ENCODE data around the gene DMRT1. TPM values are rescaled to one million over a fixed set of nuclear protein-coding genes. Genes with fewer than 3 reads are reported as not detected.

The DMRT1 gene
- total RNA-seq, 1 experiment from 2014 or later: not detected

DNA sequence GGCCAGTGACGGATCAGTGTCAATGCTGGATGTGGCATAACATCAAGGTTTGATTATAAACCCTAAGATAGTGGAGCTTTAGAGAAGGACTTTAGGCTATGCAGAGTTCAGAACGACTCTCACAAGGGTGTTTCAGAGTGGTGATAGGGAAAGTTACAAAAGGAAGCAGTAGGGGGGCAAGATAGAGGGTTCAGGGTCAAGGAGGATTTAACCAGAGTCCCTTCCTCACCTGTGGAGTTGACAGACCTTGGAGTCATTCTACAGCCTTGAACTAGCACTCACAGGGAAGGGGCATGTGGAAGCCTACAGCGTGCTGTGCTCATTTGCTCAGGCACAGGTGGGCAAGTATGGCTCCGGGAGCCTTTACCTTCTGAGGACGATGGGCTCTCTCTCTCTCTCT is 7.9 kb downstream of the DMRT1 start:
- TF ChIP-seq, protein P1, sequence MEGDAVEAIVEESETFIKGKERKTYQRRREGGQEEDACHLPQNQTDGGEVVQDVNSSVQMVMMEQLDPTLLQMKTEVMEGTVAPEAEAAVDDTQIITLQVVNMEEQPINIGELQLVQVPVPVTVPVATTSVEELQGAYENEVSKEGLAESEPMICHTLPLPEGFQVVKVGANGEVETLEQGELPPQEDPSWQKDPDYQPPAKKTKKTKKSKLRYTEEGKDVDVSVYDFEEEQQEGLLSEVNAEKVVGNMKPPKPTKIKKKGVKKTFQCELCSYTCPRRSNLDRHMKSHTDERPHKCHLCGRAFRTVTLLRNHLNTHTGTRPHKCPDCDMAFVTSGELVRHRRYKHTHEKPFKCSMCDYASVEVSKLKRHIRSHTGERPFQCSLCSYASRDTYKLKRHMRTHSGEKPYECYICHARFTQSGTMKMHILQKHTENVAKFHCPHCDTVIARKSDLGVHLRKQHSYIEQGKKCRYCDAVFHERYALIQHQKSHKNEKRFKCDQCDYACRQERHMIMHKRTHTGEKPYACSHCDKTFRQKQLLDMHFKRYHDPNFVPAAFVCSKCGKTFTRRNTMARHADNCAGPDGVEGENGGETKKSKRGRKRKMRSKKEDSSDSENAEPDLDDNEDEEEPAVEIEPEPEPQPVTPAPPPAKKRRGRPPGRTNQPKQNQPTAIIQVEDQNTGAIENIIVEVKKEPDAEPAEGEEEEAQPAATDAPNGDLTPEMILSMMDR (IDR thresholded peaks at IDR 0.05): no peak
- TF ChIP-seq POLR2AphosphoS5 (IDR thresholded peaks at IDR 0.05; ENCODE audit: low read depth, low read length): no peak
- TF ChIP-seq, protein P2, sequence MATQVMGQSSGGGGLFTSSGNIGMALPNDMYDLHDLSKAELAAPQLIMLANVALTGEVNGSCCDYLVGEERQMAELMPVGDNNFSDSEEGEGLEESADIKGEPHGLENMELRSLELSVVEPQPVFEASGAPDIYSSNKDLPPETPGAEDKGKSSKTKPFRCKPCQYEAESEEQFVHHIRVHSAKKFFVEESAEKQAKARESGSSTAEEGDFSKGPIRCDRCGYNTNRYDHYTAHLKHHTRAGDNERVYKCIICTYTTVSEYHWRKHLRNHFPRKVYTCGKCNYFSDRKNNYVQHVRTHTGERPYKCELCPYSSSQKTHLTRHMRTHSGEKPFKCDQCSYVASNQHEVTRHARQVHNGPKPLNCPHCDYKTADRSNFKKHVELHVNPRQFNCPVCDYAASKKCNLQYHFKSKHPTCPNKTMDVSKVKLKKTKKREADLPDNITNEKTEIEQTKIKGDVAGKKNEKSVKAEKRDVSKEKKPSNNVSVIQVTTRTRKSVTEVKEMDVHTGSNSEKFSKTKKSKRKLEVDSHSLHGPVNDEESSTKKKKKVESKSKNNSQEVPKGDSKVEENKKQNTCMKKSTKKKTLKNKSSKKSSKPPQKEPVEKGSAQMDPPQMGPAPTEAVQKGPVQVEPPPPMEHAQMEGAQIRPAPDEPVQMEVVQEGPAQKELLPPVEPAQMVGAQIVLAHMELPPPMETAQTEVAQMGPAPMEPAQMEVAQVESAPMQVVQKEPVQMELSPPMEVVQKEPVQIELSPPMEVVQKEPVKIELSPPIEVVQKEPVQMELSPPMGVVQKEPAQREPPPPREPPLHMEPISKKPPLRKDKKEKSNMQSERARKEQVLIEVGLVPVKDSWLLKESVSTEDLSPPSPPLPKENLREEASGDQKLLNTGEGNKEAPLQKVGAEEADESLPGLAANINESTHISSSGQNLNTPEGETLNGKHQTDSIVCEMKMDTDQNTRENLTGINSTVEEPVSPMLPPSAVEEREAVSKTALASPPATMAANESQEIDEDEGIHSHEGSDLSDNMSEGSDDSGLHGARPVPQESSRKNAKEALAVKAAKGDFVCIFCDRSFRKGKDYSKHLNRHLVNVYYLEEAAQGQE (IDR thresholded peaks at IDR 0.05; ENCODE audit: insufficient read depth in 1 of 2, low read depth in 2 of 2, low read length in 1 of 2): no peak
- TF ChIP-seq SIN3A (IDR thresholded peaks at IDR 0.05; ENCODE audit: borderline replicate concordance, insufficient read depth, low read depth, low read length): no peak
- no peak for TF ChIP-seq TCF7L2 (IDR thresholded peaks at IDR 0.05; ENCODE audit: low read depth, low read length)
- ATAC-seq (no peak), DNase-seq (ENCODE audit: low read depth, low spot score) (no peak)
- Histone ChIP-seq H3K27ac (ENCODE audit: low read length) (no peak overlapping the region), H3K36me3 (ENCODE audit: control insufficient read depth, insufficient read depth, low read length) (no peaks in the 10 kb centered on the region), H3K4me3 (ENCODE audit: low read depth in 2 of 2, low read length in 2 of 2) (no peak overlapping the region), H3K27me3 (ENCODE audit: control insufficient read depth, insufficient read depth, low read length) (no peaks in the 10 kb centered on the region), H3K4me1 (ENCODE audit: control insufficient read depth, insufficient read depth, low read length) (no peaks in the 10 kb centered on the region), H3K9me3 (ENCODE audit: control insufficient read depth, insufficient read depth, low read depth, low read length) (no peaks in the 10 kb centered on the region)
- BruUV-seq (replicated peaks): no TSS peak
- ChIA-PET POLR2A (no interaction called here), CTCF (no interaction called here)
- in situ Hi-C loops (cut with HindIII; ENCODE audit: low pct_unique_long_range_greater_than_20kb, low sequenced_read_pairs): no loop called here
- intact Hi-C loops (cut with micrococcal nuclease; ENCODE audit: unreplicated experiment): no loop called here

DNA sequence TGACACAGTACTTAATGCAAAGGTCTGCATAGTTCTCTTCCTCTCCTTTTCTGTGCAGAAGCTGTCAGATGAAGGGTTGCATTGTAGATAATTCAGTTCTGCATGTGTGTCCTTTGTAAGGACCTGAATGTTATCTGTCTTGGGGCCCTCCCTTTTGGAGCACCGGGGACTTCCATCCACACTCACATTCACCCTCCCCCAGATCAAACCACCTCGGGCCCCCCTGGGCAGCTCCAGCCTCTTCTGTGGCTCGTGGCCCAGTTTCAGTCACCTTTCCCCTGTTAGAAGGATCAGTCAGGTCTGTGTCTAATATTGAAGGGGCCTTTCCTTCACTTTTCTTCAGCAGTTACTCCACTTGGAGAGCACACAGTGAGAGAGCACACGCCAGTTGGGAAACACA is 11.0 kb downstream of the DMRT1 start:
- H3K36me3 ChIP-seq (ENCODE audit: control insufficient read depth, insufficient read depth, low read length): no peaks in the 10 kb centered on the region
- no peaks in the 10 kb centered on the region for H3K27me3 ChIP-seq (ENCODE audit: control insufficient read depth, insufficient read depth, low read length)
- no TSS peak for BruUV-seq (replicated peaks)
- intact Hi-C loops (cut with micrococcal nuclease; ENCODE audit: unreplicated experiment) (no loop called here), in situ Hi-C loops (cut with HindIII; ENCODE audit: low pct_unique_long_range_greater_than_20kb, low sequenced_read_pairs) (no loop called here)
- H3K4me1 ChIP-seq (ENCODE audit: control insufficient read depth, insufficient read depth, low read length): no peaks in the 10 kb centered on the region
- TF ChIP-seq POLR2AphosphoS5 (IDR thresholded peaks at IDR 0.05; ENCODE audit: low read depth, low read length) (no peak), SIN3A (IDR thresholded peaks at IDR 0.05; ENCODE audit: borderline replicate concordance, insufficient read depth, low read depth, low read length) (no peak), TCF7L2 (IDR thresholded peaks at IDR 0.05; ENCODE audit: low read depth, low read length) (no peak)
- TF ChIP-seq, protein P2 (IDR thresholded peaks at IDR 0.05; ENCODE audit: insufficient read depth in 1 of 2, low read depth in 2 of 2, low read length in 1 of 2): no peak
- TF ChIP-seq, protein P1 (IDR thresholded peaks at IDR 0.05): no peak
- ATAC-seq: no peak
- H3K4me3 ChIP-seq (ENCODE audit: low read depth in 2 of 2, low read length in 2 of 2): no peak overlapping the region
- H3K27ac ChIP-seq (ENCODE audit: low read length): no peak overlapping the region
- CTCF ChIA-PET: no interaction called here
- POLR2A ChIA-PET: no interaction called here
- no peaks in the 10 kb centered on the region for H3K9me3 ChIP-seq (ENCODE audit: control insufficient read depth, insufficient read depth, low read depth, low read length)
- DNase-seq (ENCODE audit: low read depth, low spot score): no peak

Measured in Panc1 (cell line).